Measurements from ENCODE around the gene TMEM233.

DNA sequence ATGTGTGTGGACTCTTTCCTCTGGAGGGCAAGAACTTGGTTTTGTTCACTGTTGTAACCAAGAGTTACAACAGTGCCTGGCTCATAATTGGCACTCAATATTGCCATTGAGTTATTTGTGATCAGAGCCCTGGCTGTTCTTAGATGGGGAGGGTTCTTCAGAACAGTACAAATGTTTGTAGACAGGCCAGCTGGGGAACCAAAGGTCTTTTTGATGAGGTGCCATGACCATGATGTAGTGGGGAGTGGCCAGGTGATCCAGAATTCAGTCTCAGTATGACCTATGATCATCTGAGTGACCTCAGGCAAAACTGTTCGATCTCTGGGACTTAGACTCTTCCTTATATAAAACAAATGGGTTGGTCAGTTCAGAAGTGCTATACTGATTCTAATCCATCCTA lies 71.1 kb downstream of the TMEM233 start:
- TF ChIP-seq CTCF (IDR thresholded peaks at IDR 0.05) (no peak), POLR2A (IDR thresholded peaks at IDR 0.05) (no peak)

Data from esophagus squamous epithelium (tissue), 4 donors.